IPS-11a (cell line): ENCODE measurements around the gene FNBP1L.
A peak's percentile ranks its signal among the peaks of the same experiment; 100 is the strongest.
"Not testable (repeated sequence)": the region's sequence is repeated elsewhere in the genome, so short reads cannot be mapped to it uniquely, and the experiment has no call there.

Source experiments
- H3K4me3 ChIP-seq: one replicate; pipeline ENCODE4 v1.5.1; 2013; ENCODE audit warnings: low read depth, low read length, control low read depth

Gene FNBP1L

GRCh38 chr1:93442741-93443140, 5.2 kb upstream of the FNBP1L start:
- no peak overlapping the region for H3K4me3 ChIP-seq

GRCh38 chr1:93443454-93443853, 4.5 kb upstream of the FNBP1L start:
- no peak overlapping the region for H3K4me3 ChIP-seq

DNA sequence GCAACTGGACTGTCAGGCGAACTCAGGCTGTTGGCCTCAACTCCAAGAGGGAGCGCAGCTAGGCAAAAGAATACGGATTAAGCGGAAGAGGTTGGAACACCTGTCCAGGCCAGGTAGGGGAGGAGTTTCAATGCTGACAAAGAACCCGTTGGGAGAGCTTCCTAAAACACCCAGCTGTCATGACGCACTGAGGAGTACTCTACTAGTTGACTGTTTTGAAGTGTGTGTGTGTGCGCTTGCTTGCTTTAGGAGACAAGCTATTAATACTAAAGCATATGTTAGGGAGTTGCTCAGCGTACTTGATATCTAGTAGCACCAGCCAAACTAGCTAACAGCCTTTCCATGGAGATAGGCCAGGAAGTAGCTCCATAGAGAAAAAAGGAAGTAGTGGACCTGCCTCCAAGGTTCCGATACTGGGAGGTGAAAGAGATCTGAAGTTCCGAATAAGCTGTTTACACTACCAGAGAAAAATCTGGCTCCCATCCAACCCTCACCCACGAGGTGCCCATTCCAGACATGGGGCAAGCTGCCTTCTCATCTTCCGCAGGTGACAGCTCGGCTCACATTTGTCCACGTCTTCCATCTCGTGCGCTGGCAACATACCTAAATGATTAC, 974 bp upstream of the FNBP1L start:
- H3K4me3 ChIP-seq = no peak overlapping the region

GRCh38 chr1:93448292-93448982, 519 bp downstream of the FNBP1L start:
- H3K4me3 ChIP-seq = peak overlapping the region; percentile 95

- peak overlapping the region; percentile 95 for H3K4me3 ChIP-seq
These were observed 1.3 kb downstream of the FNBP1L start for GRCh38 chr1:93448983-93449804.

- peak overlapping the region; percentile 28 for H3K4me3 ChIP-seq
These were observed 2.4 kb downstream of the FNBP1L start for GRCh38 chr1:93450321-93450720.

DNA sequence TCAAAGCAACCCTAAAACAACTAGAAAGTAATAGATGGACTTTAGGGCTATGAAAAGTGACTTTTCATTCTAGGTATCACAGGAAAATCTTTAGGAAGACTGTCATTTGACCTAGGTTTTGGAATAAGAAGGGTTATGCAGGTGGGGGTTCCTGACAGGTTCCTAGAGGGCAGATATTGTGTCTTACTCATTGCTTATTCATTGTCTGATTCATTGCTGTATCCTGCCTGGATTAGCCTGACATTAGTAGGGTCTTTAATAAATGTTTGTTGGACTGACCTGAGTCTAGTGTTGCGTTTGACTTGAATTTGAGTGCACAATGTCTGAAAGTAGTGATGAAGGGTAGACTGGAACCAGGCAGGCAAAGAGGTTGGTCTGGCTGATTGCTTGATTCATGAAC, 6.0 kb downstream of the FNBP1L start:
- no peak overlapping the region for H3K4me3 ChIP-seq

- no peak overlapping the region for H3K4me3 ChIP-seq
These were observed 11.2 kb downstream of the FNBP1L start for GRCh38 chr1:93459126-93459525.

DNA sequence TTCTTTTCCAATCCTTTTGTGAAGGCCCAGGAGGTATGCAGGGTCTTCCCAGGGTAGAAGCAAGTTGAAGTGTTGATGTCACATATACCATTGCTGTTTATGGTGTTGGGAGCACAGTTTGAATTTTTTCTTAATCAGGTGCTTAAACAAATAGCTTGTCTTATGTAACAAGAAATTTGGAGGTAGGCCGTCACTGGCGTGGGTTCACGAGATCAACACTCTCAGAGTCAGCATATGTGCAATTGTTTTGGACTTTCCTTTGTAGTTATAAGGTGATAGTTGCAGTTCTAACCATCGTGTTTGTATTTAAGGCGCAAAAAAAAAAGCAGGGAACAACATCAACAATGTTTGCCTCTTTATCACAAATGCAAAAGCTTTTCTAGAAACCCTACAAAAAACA, 13.3 kb downstream of the FNBP1L start:
- no peak overlapping the region for H3K4me3 ChIP-seq

DNA sequence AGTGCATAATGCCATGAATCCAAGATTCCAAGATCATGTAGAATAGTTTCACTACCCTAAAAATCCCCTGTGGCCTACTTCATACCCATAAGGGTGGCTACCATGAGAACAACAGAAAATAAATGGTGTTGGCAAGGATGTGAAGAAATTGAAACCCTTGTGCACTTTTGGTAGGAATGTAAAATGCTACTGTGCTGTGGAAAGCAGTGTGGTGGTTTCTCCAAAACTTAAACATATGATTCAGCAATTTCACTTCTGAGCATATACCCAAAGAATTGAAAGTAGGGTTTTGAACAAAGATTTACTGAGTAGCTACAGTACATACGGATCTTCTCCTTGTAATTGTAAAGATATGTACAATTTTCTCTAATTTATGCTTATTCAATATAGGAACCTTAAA, 16.0 kb downstream of the FNBP1L start:
- no peak overlapping the region for H3K4me3 ChIP-seq

- not testable (repeated sequence) for H3K4me3 ChIP-seq
These were observed 17.6 kb downstream of the FNBP1L start for GRCh38 chr1:93465371-93466082.

DNA sequence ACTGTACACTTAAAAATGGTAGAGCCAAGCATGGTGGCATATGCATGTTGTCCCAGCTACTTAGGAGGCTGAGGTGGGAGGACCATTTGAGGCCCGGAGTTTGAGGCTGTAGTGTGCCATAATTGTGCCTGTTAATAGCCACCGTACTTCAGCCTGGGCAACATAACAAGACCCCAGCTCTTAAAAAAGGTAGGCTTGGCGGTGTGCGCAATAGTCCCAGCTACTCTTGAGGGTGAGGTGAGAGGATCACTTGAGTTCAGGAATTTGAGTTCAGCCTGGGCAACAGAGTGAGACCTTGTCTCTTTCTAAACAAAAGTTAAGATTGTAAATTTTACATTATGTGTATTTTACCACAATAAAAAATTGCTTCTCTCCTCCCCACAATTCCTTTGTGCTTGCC, 19.7 kb downstream of the FNBP1L start:
- no peak overlapping the region for H3K4me3 ChIP-seq

DNA sequence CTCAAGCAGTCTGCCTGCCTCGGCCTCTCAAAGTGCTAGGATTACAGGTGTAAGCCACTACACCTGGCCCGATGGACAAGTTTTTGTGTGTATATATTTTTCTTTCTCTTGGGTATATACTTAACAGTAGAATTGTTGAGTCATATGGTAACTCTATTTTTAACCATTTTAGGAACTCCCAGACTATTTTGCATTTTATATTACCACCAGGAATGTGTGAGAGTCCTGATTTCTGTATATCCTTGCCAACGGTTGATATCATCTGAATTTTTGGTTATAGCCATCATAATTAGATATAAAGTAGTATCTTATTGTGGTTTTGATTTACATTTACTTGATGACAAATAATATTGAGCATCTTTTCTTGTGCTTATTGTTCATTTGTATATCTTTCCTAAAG, 20.7 kb downstream of the FNBP1L start:
- no peak overlapping the region for H3K4me3 ChIP-seq

- not testable (repeated sequence) for H3K4me3 ChIP-seq
These were observed 21.3 kb downstream of the FNBP1L start for GRCh38 chr1:93469223-93469622.

DNA sequence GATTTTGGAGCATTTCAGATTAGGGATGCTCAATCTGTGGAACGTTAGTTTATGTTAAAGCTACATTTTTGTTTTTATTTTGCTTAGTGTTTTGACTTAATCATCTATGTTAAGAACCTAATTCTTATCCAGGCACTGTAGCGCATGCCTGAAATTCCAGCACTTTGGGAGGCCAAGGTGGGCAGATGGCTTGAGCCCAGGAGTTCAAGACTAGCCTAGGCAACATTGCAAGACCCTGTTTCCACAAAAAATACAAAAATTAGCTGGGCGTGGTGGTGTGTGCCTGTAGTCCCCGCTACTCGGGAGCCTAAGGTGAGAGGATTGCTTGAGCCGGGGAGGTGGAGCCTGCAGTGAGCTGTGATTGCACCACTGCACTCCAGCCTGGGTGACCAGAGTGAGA, 23.4 kb downstream of the FNBP1L start:
- H3K4me3 ChIP-seq = no peak overlapping the region

GRCh38 chr1:93471911-93472310, 24.0 kb downstream of the FNBP1L start:
- no peak overlapping the region for H3K4me3 ChIP-seq

DNA sequence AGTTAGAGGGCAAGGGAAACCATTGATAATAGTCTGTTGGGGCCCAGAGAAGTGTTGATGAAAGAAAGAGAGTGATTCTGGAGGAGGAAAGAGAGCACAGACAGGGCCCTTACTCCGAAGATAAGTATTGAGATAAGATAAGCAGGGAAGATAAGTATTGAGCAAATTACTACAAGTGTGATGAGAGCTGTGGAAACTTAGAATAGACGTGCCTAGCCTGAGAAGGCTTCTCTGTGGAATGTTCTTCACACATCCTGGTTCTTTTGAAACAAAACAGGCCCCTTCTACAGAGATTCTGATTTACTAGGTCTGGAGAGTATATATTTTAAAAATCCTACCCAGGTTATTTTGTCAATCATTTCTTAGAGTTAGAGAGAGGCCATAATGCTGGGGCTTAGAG, 26.4 kb downstream of the FNBP1L start:
- no peak overlapping the region for H3K4me3 ChIP-seq

DNA sequence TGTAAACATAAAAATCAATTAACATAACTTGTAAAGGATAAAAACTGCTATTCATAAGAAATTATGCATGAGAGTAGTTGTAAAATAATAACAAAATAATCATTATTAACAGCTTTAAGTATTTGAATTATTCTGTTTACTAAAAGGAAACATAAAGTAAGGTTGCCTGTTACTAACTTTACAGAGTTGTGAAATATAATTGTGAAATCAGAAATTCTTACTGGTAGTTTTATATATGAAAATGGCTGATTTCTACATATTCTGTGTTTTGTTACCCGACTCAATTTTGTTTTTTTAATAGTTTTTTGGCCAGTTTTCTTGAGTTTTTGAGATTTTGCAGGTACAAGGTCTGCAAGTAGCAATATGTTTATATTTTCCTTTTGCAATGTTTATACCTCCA, 27.8 kb downstream of the FNBP1L start:
- H3K4me3 ChIP-seq = no peak overlapping the region

DNA sequence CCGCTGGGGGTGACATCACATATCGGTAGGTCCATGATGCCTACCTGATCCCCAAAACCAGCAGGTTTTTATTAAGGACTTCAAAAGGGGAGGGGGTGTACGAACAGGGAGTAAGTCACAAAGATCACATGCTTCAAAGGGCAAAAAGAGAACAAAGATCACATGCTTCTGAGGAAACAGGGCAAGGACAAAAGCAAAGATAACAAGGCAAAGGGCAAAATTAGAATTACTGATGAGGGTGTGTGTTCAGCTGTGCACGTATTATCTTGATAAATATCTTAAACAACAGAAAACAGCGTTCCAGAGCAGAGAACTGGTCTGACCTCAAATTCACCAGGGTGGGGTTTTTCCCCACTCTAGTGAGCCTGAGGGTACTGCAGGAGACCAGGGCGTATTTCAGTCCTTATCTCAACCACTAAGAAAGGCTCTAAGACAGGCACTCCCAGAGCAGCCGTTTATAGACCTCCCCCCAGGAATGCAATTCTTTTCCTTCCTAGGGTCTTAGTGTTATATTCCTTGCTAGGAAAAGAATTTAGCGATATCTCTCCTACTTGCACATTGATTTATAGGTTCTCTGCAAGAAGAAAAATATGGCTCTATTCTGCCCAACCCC, 31.3 kb downstream of the FNBP1L start:
- H3K4me3 ChIP-seq = not testable (repeated sequence)

- H3K4me3 ChIP-seq = not testable (repeated sequence)
These were observed 34.0 kb downstream of the FNBP1L start for GRCh38 chr1:93481899-93482298.

GRCh38 chr1:93483200-93483599, 35.3 kb downstream of the FNBP1L start:
- H3K4me3 ChIP-seq = no peak overlapping the region
